Upper lobe of right lung (tissue), 1 donor: Measurements from ENCODE around the gene FABP3. TPM values are rescaled to one million over a fixed set of nuclear protein-coding genes. Genes with fewer than 3 reads are reported as not detected.

Experiments
- ATAC-seq: fragments of 200-7000 bp; cut with Tn5 transposase; one replicate; pipeline ENCODE4 v1.9.1; 2020; ENCODE audit warnings: mild to moderate bottlenecking, moderate library complexity
- DNase-seq: peaks from one replicate; pipeline ENCODE4 v3.0.0-alpha.2; 2020
- H3K27ac ChIP-seq: fragments of 200-600 bp; one replicate; pipeline ENCODE4 v1.8.0; 2022
- H3K27me3 ChIP-seq: fragments of 200-600 bp; one replicate; pipeline ENCODE4 v1.8.0; 2022; ENCODE audit warnings: mild to moderate bottlenecking
- H3K36me3 ChIP-seq: fragments of 200-600 bp; one replicate; pipeline ENCODE4 v1.8.0; 2022
- H3K4me1 ChIP-seq: fragments of 200-600 bp; one replicate; pipeline ENCODE4 v1.8.0; 2022
- H3K4me3 ChIP-seq: fragments of 200-600 bp; one replicate; pipeline ENCODE4 v1.8.0; 2022; ENCODE audit warnings: mild to moderate bottlenecking
- H3K9me3 ChIP-seq: fragments of 200-600 bp; one replicate; pipeline ENCODE4 v1.8.0; 2022
- CTCF ChIP-seq: fragments of 200-600 bp; IDR thresholded peaks from one replicate; pipeline ENCODE4 v1.8.0; 2022; ENCODE audit warnings: antibody characterized with exemption
- intact Hi-C: fragments of 100-400 bp; cut with DNase I; formaldehyde crosslinking; loops from one replicate; pipeline ENCODE4 v1.11.0; 2022
- total RNA-seq: library from RNA; stranded (reverse); fragmentation: NEBNext Ultra II Directional; extraction: Animal tissue kit (Norgen Biotek cat#: 25700); gene quantifications from one replicate; pipeline ENCODE4 v1.2.1, GENCODE V29; 2021
- donor health status: DM: no; HTN: yes; CAD: no; lungs with severe emphysema.

Gene FABP3
- total RNA-seq, 1 donor from 2014 or later = 63.6 TPM

GRCh38 chr1:31361607-31362006, 11.3 kb downstream of the FABP3 start:
- no peak for TF ChIP-seq CTCF
- intact Hi-C loops = no loop called here
- H3K4me1 ChIP-seq = no peaks in the 10 kb centered on the region
- H3K27ac ChIP-seq = no peak overlapping the region
- H3K4me3 ChIP-seq = no peak overlapping the region
- DNase-seq = no peak
- ATAC-seq = no peak
- H3K36me3 ChIP-seq = peaks cover 26% of the 10 kb centered on the region
- no peaks in the 10 kb centered on the region for H3K9me3 ChIP-seq
- no peaks in the 10 kb centered on the region for H3K27me3 ChIP-seq

- Histone ChIP-seq H3K9me3 (no peaks in the 10 kb centered on the region), H3K27ac (no peak overlapping the region), H3K4me1 (no peaks in the 10 kb centered on the region), H3K36me3 (peaks cover 9% of the 10 kb centered on the region), H3K4me3 (no peak overlapping the region), H3K27me3 (no peaks in the 10 kb centered on the region)
- no peak for TF ChIP-seq CTCF
- DNase-seq (no peak), ATAC-seq (no peak)
- intact Hi-C loops = no loop called here
These were observed 16.4 kb downstream of the FABP3 start for GRCh38 chr1:31356427-31356826.

GRCh38 chr1:31354283-31354682, 18.6 kb downstream of the FABP3 start:
- ATAC-seq (no peak), DNase-seq (no peak)
- intact Hi-C loops = no loop called here
- TF ChIP-seq CTCF = no peak
- no peaks in the 10 kb centered on the region for H3K27me3 ChIP-seq
- no peak overlapping the region for H3K4me3 ChIP-seq
- H3K36me3 ChIP-seq = peaks cover 27% of the 10 kb centered on the region
- H3K4me1 ChIP-seq = no peaks in the 10 kb centered on the region
- no peak overlapping the region for H3K27ac ChIP-seq
- no peaks in the 10 kb centered on the region for H3K9me3 ChIP-seq

- no peak overlapping the region for H3K4me3 ChIP-seq
- H3K27me3 ChIP-seq = no peaks in the 10 kb centered on the region
- H3K27ac ChIP-seq = no peak overlapping the region
- no peaks in the 10 kb centered on the region for H3K4me1 ChIP-seq
- no peaks in the 10 kb centered on the region for H3K9me3 ChIP-seq
- DNase-seq (no peak), ATAC-seq (no peak)
- intact Hi-C loops = no loop called here
- peaks cover 51% of the 10 kb centered on the region for H3K36me3 ChIP-seq
- no peak for TF ChIP-seq CTCF
These were observed 24.4 kb downstream of the FABP3 start for GRCh38 chr1:31348449-31348848.

- Histone ChIP-seq H3K9me3 (no peaks in the 10 kb centered on the region), H3K4me1 (no peaks in the 10 kb centered on the region), H3K27me3 (no peaks in the 10 kb centered on the region), H3K36me3 (peaks cover 50% of the 10 kb centered on the region), H3K27ac (no peak overlapping the region), H3K4me3 (no peak overlapping the region)
- ATAC-seq = no peak
- TF ChIP-seq CTCF = no peak
- intact Hi-C loops = no loop called here
- DNase-seq = no peak
These were observed 26.1 kb downstream of the FABP3 start for GRCh38 chr1:31346785-31347184.

- DNase-seq (no peak), ATAC-seq (no peak)
- no peak overlapping the region for H3K4me3 ChIP-seq
- no peaks in the 10 kb centered on the region for H3K9me3 ChIP-seq
- peaks cover 39% of the 10 kb centered on the region for H3K36me3 ChIP-seq
- TF ChIP-seq CTCF = no peak
- intact Hi-C loops = no loop called here
- H3K27me3 ChIP-seq = no peaks in the 10 kb centered on the region
- H3K4me1 ChIP-seq = no peaks in the 10 kb centered on the region
- no peak overlapping the region for H3K27ac ChIP-seq
These were observed 27.2 kb downstream of the FABP3 start for GRCh38 chr1:31345635-31346034.
